GM03348 (cell line): ENCODE results near the gene DOCK8.

Experiments
- DNase-seq: peaks from one replicate; pipeline ENCODE4 v3.0.0; 2012; ENCODE audit warnings: low spot score

Gene DOCK8

GRCh38 chr9:419571-420171 lies 205.0 kb downstream of the DOCK8 start:
- peak; percentile 36 for DNase-seq

- no peak for DNase-seq
Observed at GRCh38 chr9:421896-422295, 207.2 kb downstream of the DOCK8 start.

GRCh38 chr9:426264-426663 lies 211.6 kb downstream of the DOCK8 start:
- DNase-seq: no peak

GRCh38 chr9:426976-427375 lies 212.3 kb downstream of the DOCK8 start:
- no peak for DNase-seq

GRCh38 chr9:431701-432100 lies 217.0 kb downstream of the DOCK8 start:
- DNase-seq: no peak

GRCh38 chr9:436482-436881 lies 221.8 kb downstream of the DOCK8 start:
- no peak for DNase-seq

- no peak for DNase-seq
Observed at GRCh38 chr9:437066-437465, 222.4 kb downstream of the DOCK8 start.

- DNase-seq: peak; percentile 48
Observed at GRCh38 chr9:437574-438001, 222.9 kb downstream of the DOCK8 start.

- peak; percentile 7 for DNase-seq
Observed at GRCh38 chr9:438066-438465, 223.4 kb downstream of the DOCK8 start.

GRCh38 chr9:438961-439768 lies 224.5 kb downstream of the DOCK8 start:
- peak; percentile 13 for DNase-seq

GRCh38 chr9:441126-441525 lies 226.5 kb downstream of the DOCK8 start:
- no peak for DNase-seq

GRCh38 chr9:444528-444927 lies 229.9 kb downstream of the DOCK8 start:
- DNase-seq: no peak

GRCh38 chr9:445033-445432 lies 230.4 kb downstream of the DOCK8 start:
- DNase-seq: peak; percentile 10

- no peak for DNase-seq
Observed at GRCh38 chr9:446074-446699, 231.5 kb downstream of the DOCK8 start.

GRCh38 chr9:447230-448025 lies 232.8 kb downstream of the DOCK8 start:
- DNase-seq: peak; percentile 12

- DNase-seq: no peak
Observed at GRCh38 chr9:450057-450456, 235.4 kb downstream of the DOCK8 start.

- DNase-seq: no peak
Observed at GRCh38 chr9:450561-450960, 235.9 kb downstream of the DOCK8 start.

- DNase-seq: no peak
Observed at GRCh38 chr9:453832-454231, 239.2 kb downstream of the DOCK8 start.

GRCh38 chr9:456365-456764 lies 241.7 kb downstream of the DOCK8 start:
- no peak for DNase-seq

- no peak for DNase-seq
Observed at GRCh38 chr9:458590-458989, 243.9 kb downstream of the DOCK8 start.

GRCh38 chr9:459491-460444 lies 245.1 kb downstream of the DOCK8 start:
- DNase-seq: no peak
